T-helper 9 cell (primary cell): ENCODE measurements around the gene BANP.
"Not testable (repeated sequence)": the region's sequence is repeated elsewhere in the genome, so short reads cannot be mapped to it uniquely, and the experiment has no call there.

ENCODE experiments used
- DNase-seq: peaks from one replicate; pipeline ENCODE4 v3.0.0-alpha.2; 2020

BANP gene

DNA sequence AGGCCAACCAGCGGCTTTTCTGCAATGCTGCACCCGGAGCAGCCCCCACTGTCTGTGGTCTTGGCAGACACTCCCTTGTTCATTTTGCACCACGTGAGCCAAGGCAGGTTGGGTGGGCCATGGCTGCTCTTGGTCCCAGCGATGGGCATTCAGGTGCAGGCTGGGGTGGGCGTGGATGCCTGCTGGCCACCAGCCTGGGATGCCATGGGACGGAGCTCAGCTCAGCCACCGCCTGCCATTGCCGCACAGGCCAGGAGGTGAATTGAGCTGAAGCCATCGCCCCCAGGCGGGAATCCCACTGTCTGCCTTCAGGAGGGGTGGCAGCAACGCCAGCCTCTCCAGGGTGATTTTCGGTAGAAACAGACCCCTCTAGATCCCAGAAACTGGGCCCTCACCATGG, 155.3 kb downstream of the BANP start:
- DNase-seq: not testable (repeated sequence)

GRCh38 chr16:88108762-88109161, 157.5 kb downstream of the BANP start:
- DNase-seq: no peak

DNA sequence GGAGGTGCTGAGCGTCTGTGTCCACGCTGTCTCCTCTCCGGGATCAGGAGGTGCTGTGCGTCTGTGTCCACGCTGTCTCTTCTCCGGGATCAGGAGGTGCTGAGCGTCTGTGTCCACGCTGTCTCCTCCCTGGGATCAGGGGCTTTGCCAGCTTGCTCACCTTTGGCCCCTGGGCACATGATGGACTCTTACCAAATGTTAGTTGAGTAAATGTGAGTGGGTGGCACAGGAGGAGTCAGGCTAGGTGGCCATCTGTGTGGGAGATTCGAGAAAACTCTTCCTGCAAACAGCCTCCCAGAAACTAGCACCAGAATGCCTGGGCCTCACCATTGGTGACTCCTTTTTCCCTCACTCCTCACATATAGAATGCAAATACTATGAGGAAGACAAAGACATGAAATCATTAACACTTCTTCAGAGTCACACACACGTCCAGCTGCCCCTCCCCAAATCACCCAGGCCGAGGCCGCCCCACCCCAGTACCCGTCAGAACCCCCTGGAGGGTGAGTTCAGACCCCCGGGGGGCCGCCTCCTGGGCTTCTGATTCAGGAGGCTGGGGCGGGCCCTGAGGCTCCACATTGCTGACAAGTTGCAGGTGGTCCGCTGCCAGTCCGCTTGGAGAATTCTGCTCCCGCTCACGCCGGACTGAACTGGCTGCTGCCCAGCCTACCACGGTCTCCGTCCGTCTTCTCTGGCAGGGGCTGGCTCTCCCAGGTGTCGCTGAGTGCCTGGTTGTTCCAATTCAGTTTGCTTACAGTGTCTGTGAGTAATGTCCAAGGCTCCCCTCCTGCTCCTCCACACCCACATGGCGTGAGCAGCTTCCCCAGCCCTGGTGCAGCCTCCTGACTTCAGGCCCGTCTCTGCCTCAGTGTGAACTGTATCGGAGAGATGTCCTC, 158.7 kb downstream of the BANP start:
- DNase-seq: not testable (repeated sequence)

DNA sequence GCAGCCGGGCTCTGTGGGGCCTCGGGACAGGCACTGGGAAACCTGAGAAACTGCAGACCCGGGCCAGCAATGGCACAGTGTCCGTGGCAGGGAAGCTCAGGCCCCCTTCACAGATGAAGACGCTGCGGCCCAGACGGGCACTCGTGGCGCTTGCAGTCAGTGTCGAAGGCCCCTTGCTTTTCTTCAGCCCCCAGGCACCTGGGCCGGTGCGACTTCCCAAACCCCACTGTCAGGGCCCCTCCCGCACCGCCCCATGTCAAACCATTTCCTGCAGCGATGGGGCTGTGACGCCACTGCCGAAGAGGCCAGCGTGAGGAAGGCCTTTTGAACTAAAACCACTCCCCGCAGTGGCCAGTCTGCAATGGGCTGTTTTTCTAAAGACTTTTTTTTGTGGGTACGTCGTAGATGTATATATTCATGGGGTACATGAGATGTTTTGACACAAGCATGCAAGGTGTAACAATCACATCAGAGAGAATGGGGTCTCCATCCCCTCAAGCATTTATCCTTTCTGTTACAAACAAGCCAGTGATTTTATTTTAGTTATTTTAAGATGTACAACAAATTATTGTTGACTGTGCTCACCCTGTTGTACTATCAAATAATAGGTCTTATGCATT, 159.8 kb downstream of the BANP start:
- not testable (repeated sequence) for DNase-seq

GRCh38 chr16:88111976-88112375, 160.7 kb downstream of the BANP start:
- DNase-seq: not testable (repeated sequence)

GRCh38 chr16:88113545-88114045, 162.4 kb downstream of the BANP start:
- DNase-seq: no peak

- not testable (repeated sequence) for DNase-seq
Observed at GRCh38 chr16:88114541-88115228, 163.5 kb downstream of the BANP start.

- DNase-seq: no peak
Observed at GRCh38 chr16:88116121-88116520, 164.9 kb downstream of the BANP start.

- DNase-seq: no peak
Observed at GRCh38 chr16:88117476-88117868, 166.2 kb downstream of the BANP start.

DNA sequence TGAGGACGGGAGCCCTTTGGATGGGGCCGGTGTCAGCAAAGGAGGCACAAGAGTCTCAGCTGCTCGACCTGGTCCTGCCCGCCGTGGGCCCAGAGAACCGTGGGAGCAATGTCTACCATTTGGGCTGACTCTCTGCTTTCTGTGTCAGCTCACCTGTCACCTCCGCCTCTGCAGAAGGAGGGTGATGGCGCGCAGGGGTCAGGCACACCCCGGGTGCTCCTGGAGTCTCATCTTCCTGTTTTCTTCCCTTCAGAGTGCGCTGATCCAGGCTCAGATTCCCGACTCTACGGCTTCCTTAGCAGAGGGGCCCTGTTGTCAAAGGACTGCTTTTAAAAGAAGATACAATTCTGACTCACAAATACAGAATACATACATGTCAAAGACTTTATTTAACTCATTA, 167.1 kb downstream of the BANP start:
- DNase-seq: no peak

GRCh38 chr16:88118852-88119741, 167.9 kb downstream of the BANP start:
- not testable (repeated sequence) for DNase-seq

- not testable (repeated sequence) for DNase-seq
Observed at GRCh38 chr16:88119881-88120751, 168.9 kb downstream of the BANP start.

DNA sequence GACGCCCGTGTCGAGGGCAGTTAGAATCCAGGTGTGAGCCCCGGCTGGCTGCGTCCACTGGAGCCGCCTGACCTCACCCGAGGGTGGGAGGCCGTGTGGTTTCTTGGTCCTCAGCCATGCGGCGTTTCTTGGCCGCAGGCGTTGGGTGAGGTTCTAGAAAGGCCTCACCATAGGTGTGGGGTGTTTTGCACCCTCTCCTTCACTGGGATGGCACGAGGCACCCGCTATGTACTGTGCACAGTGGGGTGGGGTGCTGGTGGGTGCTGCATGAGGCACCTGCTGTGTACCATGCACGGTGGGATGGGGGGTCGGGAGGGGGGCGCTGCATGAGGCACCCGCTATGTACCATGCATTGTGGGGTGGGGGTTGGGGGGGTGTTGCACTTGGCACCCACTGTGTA, 169.6 kb downstream of the BANP start:
- no peak for DNase-seq

- DNase-seq: not testable (repeated sequence)
Observed at GRCh38 chr16:88121391-88121790, 170.2 kb downstream of the BANP start.

DNA sequence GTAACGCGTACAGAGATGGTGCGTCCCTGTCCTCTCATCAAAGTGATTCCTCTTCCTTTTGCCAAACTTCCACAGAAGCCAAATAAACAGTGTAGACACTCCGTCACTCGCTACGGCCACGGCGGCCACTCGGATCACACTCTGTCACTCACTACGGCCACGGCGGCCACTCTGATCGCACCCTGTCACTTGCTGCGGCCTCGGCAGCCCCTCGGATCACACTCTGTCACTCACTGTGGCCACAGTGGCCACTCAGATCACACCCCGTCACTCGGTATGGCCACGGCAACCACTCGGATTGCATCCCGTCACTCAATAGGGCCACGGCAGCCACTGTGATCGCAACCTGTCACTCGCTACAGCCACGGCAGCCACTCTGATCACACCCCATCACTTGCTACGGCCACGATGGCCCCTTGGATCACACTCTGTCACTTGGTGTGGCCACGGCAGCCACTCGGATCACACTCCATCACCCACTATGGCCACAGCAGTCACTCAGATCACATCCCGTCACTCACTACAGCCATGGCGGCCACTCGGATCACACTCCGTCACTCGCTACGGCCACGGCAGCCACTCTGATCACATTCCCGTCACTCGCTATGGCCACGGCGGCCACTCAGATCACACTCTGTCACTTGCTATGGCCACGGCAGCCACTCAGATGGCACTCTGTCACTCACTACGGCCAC, 170.8 kb downstream of the BANP start:
- no peak for DNase-seq
